ENCODE data around the gene IFITM5. TPM values are rescaled to one million over a fixed set of nuclear protein-coding genes. Genes with fewer than 3 reads are reported as not detected.

The IFITM5 gene
- total RNA-seq, 1 experiment from 2014 or later: not detected

GRCh38 chr11:261624-262023 lies 37.7 kb downstream of the IFITM5 start:
- no peaks in the 10 kb centered on the region for H3K27me3 ChIP-seq
- H3K4me1 ChIP-seq: no peaks in the 10 kb centered on the region
- H3K4me3 ChIP-seq: no peak overlapping the region
- H3K9me3 ChIP-seq (replicated peaks): peaks cover 2% of the 10 kb centered on the region
- no peaks in the 10 kb centered on the region for H3K36me3 ChIP-seq
- DNase-seq: no peak
- H3K27ac ChIP-seq: no peak overlapping the region

DNA sequence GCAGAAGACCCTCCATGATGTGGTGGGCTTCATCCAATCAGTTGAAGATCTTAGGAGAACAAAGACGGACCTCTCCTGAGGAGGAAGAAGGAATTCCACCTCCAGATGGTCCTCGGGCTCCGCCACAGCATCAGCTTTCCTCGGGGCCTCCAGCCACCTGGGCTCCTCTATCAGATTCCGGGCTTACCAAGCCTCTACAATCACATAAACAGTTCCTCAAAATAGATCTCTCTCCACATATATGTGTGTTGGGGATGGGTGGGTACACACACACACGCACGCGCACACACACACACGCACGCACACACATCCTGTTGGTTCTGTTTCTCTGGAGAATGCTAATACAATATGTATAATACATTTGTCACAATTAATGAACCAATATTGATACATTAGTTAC lies 39.9 kb downstream of the IFITM5 start:
- Histone ChIP-seq H3K27me3 (no peaks in the 10 kb centered on the region), H3K9me3 (replicated peaks) (no peaks in the 10 kb centered on the region), H3K4me1 (no peaks in the 10 kb centered on the region), H3K4me3 (no peak overlapping the region), H3K27ac (no peak overlapping the region), H3K36me3 (no peaks in the 10 kb centered on the region)
- no peak for DNase-seq

- Histone ChIP-seq H3K27me3 (no peaks in the 10 kb centered on the region), H3K27ac (no peak overlapping the region), H3K4me3 (no peak overlapping the region), H3K36me3 (peaks cover 2% of the 10 kb centered on the region; the same call in 1 of the 2 replicates), H3K4me1 (no peaks in the 10 kb centered on the region), H3K9me3 (replicated peaks) (no peaks in the 10 kb centered on the region)
- DNase-seq: no peak
Observed at GRCh38 chr11:257766-258493, 41.4 kb downstream of the IFITM5 start.

GRCh38 chr11:256952-257737 lies 42.2 kb downstream of the IFITM5 start:
- no peaks in the 10 kb centered on the region for H3K27me3 ChIP-seq

GRCh38 chr11:255816-256215 lies 43.5 kb downstream of the IFITM5 start:
- Histone ChIP-seq H3K27me3 (no peaks in the 10 kb centered on the region), H3K36me3 (peaks cover 20% of the 10 kb centered on the region; the same call in 1 of the 2 replicates), H3K4me3 (no peak overlapping the region), H3K9me3 (replicated peaks) (no peaks in the 10 kb centered on the region), H3K4me1 (no peaks in the 10 kb centered on the region), H3K27ac (no peak overlapping the region)
- no peak for DNase-seq

More at GRCh38 chr11:256952-257737, 42.2 kb downstream of the IFITM5 start:
- DNase-seq: no peak
- Histone ChIP-seq H3K4me3 (no peak overlapping the region), H3K27ac (no peak overlapping the region), H3K9me3 (replicated peaks) (no peaks in the 10 kb centered on the region), H3K36me3 (peaks cover 8% of the 10 kb centered on the region; the same call in 1 of the 2 replicates), H3K4me1 (no peaks in the 10 kb centered on the region)

DNA sequence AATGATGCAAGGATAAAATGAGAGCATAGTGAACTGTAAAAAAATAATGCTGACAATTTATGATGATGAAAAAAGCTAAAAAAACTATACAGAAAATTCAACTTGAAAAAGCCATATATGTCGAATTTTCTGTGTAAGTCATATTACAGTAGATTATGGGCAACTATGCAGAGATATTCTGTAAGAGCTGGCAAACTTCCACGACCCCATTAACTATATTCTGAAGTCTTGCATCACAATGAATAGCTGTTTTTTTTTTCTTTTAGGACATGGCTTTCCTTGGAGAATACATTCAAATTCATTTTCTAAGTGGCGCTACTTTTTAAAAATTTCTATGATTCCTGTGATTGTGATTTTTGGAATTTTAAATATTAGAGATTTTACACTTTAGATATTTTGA lies 44.1 kb downstream of the IFITM5 start:
- Histone ChIP-seq H3K27ac (no peak overlapping the region), H3K9me3 (replicated peaks) (no peaks in the 10 kb centered on the region), H3K4me3 (no peak overlapping the region), H3K27me3 (no peaks in the 10 kb centered on the region), H3K36me3 (peaks cover 25% of the 10 kb centered on the region), H3K4me1 (no peaks in the 10 kb centered on the region)
- DNase-seq: no peak

GRCh38 chr11:253886-254270 lies 45.4 kb downstream of the IFITM5 start:
- no peak overlapping the region for H3K4me3 ChIP-seq
- H3K27ac ChIP-seq: no peak overlapping the region
- no peak for DNase-seq
- no peaks in the 10 kb centered on the region for H3K4me1 ChIP-seq
- H3K27me3 ChIP-seq: no peaks in the 10 kb centered on the region
- H3K9me3 ChIP-seq (replicated peaks): no peaks in the 10 kb centered on the region
- H3K36me3 ChIP-seq: peaks cover 31% of the 10 kb centered on the region

DNA sequence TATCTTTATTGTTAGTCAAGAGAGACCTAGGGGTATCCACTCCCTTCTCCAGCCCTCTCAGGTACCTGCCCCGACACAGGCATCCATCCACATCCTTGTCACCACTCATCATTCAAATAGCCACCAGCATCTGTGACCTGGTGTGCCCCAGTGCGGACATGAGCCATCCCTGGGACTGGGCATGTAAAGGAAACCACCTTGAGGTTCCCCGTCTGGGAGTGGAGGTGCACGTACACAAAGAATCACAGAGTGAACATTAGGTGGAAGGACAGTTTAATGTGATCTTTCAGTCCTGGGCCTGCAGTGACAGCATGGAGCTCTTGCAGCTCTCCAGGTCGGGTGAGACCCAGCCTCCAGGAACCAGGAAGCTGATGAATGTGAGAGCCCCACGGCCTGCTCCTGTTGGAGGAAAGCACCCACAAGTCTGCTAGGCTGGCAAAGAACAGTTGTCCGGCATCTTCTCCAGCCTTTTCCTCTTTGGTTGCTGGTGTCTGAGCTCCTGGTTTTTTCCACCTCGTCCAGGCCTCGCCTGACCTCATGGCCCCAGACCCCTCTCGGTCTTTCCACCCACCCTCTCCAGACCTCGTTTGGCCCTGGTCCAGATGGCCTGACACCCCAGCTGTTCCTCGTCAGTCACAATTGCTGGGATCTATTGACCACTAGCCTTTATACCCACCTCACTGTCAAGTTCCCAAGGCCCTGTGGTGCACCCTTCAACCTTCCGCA lies 46.0 kb downstream of the IFITM5 start:
- no peak overlapping the region for H3K27ac ChIP-seq
- no peaks in the 10 kb centered on the region for H3K4me1 ChIP-seq
- no peaks in the 10 kb centered on the region for H3K9me3 ChIP-seq (replicated peaks)
- no peak overlapping the region for H3K4me3 ChIP-seq
- H3K36me3 ChIP-seq: peaks cover 36% of the 10 kb centered on the region
- no peaks in the 10 kb centered on the region for H3K27me3 ChIP-seq
- peak; percentile 22 to 34 for DNase-seq

- Histone ChIP-seq H3K9me3 (replicated peaks) (no peaks in the 10 kb centered on the region), H3K4me3 (no peak overlapping the region), H3K4me1 (no peaks in the 10 kb centered on the region), H3K27ac (no peak overlapping the region), H3K36me3 (peaks cover 42% of the 10 kb centered on the region), H3K27me3 (no peaks in the 10 kb centered on the region)
- no peak for DNase-seq
Observed at GRCh38 chr11:252666-253065, 46.7 kb downstream of the IFITM5 start.

DNA sequence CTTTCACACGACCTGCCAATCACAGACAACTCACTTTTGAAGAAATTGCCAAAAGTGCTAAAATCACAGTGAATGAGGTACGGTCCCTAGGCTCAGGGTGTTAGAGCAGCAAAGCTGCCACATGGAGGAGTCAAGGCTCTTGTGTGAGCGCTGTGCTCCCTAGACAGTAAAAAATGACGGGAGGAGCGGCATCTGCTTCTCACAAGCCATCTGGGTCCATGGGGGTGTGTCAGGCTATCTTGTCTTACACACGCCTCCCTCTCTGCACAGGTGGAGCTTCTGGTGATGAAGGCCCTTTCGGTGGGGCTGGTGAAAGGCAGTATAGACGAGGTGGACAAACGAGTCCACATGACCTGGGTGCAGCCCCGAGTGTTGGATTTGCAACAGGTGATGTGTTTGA lies 47.8 kb downstream of the IFITM5 start:
- Histone ChIP-seq H3K4me3 (no peak overlapping the region), H3K27ac (no peak overlapping the region), H3K36me3 (peaks cover 53% of the 10 kb centered on the region), H3K4me1 (no peaks in the 10 kb centered on the region), H3K9me3 (replicated peaks) (no peaks in the 10 kb centered on the region), H3K27me3 (no peaks in the 10 kb centered on the region)
- DNase-seq: no peak

GRCh38 chr11:250740-251299 lies 48.5 kb downstream of the IFITM5 start:
- H3K27me3 ChIP-seq: no peaks in the 10 kb centered on the region
- no peak overlapping the region for H3K4me3 ChIP-seq
- DNase-seq: peak; percentile 42 to 74
- no peaks in the 10 kb centered on the region for H3K4me1 ChIP-seq
- peaks cover 59% of the 10 kb centered on the region for H3K36me3 ChIP-seq
- no peak overlapping the region for H3K27ac ChIP-seq
- no peaks in the 10 kb centered on the region for H3K9me3 ChIP-seq (replicated peaks)

- no peaks in the 10 kb centered on the region for H3K9me3 ChIP-seq (replicated peaks)
- H3K4me1 ChIP-seq: no peaks in the 10 kb centered on the region
- H3K27me3 ChIP-seq: no peaks in the 10 kb centered on the region
- no peak overlapping the region for H3K4me3 ChIP-seq
- no peak for DNase-seq
- H3K36me3 ChIP-seq: peaks cover 62% of the 10 kb centered on the region
- no peak overlapping the region for H3K27ac ChIP-seq
Observed at GRCh38 chr11:250274-250673, 49.1 kb downstream of the IFITM5 start.

- DNase-seq: no peak
- no peaks in the 10 kb centered on the region for H3K27me3 ChIP-seq
- H3K27ac ChIP-seq: no peak overlapping the region
- peaks cover 71% of the 10 kb centered on the region for H3K36me3 ChIP-seq
- H3K9me3 ChIP-seq (replicated peaks): no peaks in the 10 kb centered on the region
- H3K4me3 ChIP-seq: no peak overlapping the region
- no peaks in the 10 kb centered on the region for H3K4me1 ChIP-seq
Observed at GRCh38 chr11:249062-249461, 50.3 kb downstream of the IFITM5 start.

All from SJCRH30 (cell line).